Esophagus squamous epithelium (tissue), 4 donors: ENCODE measurements around the gene RBBP8.

Experiments used
- POLR2A ChIP-seq, 4 donors: fragments of 450-650 bp; IDR thresholded peaks; one replicate each; pipeline ENCODE4 v1.6.1; 2017; ENCODE audit warnings: antibody characterized with exemption in 4 of 4, mild to moderate bottlenecking in 4 of 4, moderate library complexity in 3 of 4
- TF ChIP-seq, protein P1 (sequence below), 6 experiments: fragments of 450-650 bp in 4 of 6; fragments of 200-600 bp in 2 of 6; sonication (generic) in 2 of 6; IDR thresholded peaks; one replicate each; pipeline ENCODE4 v1.5.1; 2016 to 2019; ENCODE audit warnings: antibody characterized with exemption in 6 of 6, mild to moderate bottlenecking in 4 of 6, moderate library complexity in 4 of 6

DNA sequence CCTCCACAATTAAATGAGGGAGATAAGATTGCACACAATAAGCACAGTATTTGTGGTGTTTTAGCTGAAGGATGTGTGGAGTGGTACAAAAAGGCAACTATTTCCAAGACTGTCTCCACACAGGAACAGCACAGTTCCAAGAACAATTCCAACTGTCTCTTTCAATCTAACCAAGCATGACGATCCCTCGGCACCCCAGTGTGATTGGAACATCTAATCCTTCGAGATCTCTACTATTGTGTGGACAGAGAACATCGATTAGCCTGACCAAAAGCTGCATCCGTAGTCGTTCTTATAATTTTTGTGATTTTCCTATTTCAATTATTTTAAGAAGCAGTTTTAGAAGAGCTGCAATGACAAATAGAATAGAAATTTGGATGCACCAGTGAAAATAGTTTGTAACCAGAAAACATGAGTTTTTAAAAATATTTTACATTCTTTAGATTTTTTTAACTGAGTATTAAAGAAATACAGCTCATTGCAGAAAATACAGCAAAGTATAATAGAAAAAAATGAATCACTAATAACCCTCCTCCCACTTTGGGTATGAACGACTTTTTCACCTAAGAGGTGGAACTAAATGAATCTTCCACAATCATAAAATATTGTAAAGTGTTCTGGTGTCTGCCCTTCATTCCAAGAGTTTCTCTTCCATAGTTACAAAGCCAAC lies 125.8 kb downstream of the RBBP8 start:
- TF ChIP-seq, protein P1, sequence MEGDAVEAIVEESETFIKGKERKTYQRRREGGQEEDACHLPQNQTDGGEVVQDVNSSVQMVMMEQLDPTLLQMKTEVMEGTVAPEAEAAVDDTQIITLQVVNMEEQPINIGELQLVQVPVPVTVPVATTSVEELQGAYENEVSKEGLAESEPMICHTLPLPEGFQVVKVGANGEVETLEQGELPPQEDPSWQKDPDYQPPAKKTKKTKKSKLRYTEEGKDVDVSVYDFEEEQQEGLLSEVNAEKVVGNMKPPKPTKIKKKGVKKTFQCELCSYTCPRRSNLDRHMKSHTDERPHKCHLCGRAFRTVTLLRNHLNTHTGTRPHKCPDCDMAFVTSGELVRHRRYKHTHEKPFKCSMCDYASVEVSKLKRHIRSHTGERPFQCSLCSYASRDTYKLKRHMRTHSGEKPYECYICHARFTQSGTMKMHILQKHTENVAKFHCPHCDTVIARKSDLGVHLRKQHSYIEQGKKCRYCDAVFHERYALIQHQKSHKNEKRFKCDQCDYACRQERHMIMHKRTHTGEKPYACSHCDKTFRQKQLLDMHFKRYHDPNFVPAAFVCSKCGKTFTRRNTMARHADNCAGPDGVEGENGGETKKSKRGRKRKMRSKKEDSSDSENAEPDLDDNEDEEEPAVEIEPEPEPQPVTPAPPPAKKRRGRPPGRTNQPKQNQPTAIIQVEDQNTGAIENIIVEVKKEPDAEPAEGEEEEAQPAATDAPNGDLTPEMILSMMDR (IDR thresholded peaks at IDR 0.05), result no peak
- no peak for TF ChIP-seq POLR2A (IDR thresholded peaks at IDR 0.05)
